ENCODE measurements around the gene CACHD1.

The CACHD1 gene

DNA sequence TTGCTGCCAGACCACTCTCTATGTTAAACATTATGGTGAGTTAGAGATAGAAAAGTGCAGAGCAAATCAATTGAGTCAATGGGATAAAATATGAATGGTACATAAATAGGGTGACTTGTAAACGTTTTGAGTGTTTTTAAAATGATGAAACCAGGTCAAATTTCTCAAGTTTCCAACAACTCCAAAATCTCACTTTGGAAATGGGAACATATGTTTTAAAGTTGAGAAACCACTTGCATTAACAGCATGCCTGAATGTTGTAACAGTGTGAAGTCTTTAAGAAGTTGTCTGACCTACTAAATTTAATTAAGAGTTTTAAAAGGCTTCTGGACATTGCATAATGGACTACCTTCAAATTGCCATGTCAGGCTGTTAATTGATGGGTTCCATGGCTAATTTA lies 241.3 kb downstream of the CACHD1 start:
- no peak for DNase-seq
- Histone ChIP-seq H3K4me1 (no peaks in the 10 kb centered on the region), H3K4me3 (no peak overlapping the region), H3K9me3 (no peaks in the 10 kb centered on the region), H3K27me3 (no peaks in the 10 kb centered on the region), H3K27ac (no peak overlapping the region), H3K36me3 (no peaks in the 10 kb centered on the region)
- intact Hi-C loops (cut with DNase I; ENCODE audit: low total_unique reads): no loop called here
- no peak for TF ChIP-seq CTCF (IDR thresholded peaks at IDR 0.05)

- H3K36me3 ChIP-seq: no peaks in the 10 kb centered on the region
- intact Hi-C loops (cut with DNase I; ENCODE audit: low total_unique reads): no loop called here
- H3K9me3 ChIP-seq: no peaks in the 10 kb centered on the region
- no peak overlapping the region for H3K4me3 ChIP-seq
- no peak for DNase-seq
- no peaks in the 10 kb centered on the region for H3K27me3 ChIP-seq
- no peak overlapping the region for H3K27ac ChIP-seq
- TF ChIP-seq CTCF (IDR thresholded peaks at IDR 0.05): no peak
- H3K4me1 ChIP-seq: no peaks in the 10 kb centered on the region
These were observed 242.1 kb downstream of the CACHD1 start for GRCh38 chr1:64712049-64712448.

DNA sequence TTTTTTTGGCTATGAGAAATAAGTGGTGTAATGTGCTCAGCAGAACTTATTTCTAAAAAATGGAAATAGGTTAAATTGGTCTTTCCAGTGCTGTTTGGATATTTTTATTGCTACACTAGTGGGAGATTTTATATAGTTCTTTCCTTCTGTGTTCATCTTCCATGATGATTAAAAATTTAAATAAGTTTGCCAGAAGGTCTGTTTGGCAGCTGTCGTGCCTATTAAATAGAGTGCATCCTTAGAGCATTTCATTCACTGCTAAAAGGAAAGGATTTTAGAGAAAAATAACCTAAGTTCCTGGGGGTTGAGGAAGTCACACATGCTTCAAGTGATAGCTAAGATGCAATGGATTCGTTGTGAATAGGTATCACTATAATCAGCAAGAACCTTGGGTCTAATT lies 245.3 kb downstream of the CACHD1 start:
- intact Hi-C loops (cut with DNase I; ENCODE audit: low total_unique reads): no loop called here
- Histone ChIP-seq H3K36me3 (no peaks in the 10 kb centered on the region), H3K27me3 (no peaks in the 10 kb centered on the region), H3K4me1 (no peaks in the 10 kb centered on the region), H3K4me3 (no peak overlapping the region), H3K9me3 (no peaks in the 10 kb centered on the region), H3K27ac (no peak overlapping the region)
- no peak for TF ChIP-seq CTCF (IDR thresholded peaks at IDR 0.05)
- no peak for DNase-seq

DNA sequence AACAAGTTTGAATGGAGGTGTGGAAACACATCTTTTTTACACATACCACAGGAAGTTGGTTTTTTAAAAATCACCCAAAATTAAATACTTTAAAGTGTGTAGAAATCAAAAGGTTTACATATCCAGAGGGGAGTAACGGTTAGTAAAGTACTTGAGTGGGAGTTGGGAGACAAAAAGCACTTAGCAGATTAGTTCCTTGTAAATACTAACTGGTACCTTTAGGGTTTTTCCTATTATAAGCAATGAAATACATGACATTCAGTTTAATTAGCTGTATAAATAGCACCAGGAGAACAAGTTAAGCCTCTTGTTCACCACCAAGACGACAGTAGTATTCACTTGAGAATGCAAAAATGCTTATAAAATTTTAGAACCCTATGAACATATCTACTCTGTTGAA lies 251.2 kb downstream of the CACHD1 start:
- Histone ChIP-seq H3K4me3 (no peak overlapping the region), H3K27ac (no peak overlapping the region), H3K9me3 (no peaks in the 10 kb centered on the region), H3K4me1 (no peaks in the 10 kb centered on the region), H3K27me3 (no peaks in the 10 kb centered on the region), H3K36me3 (no peaks in the 10 kb centered on the region)
- no peak for DNase-seq
- no peak for TF ChIP-seq CTCF (IDR thresholded peaks at IDR 0.05)
- intact Hi-C loops (cut with DNase I; ENCODE audit: low total_unique reads): no loop called here

DNA sequence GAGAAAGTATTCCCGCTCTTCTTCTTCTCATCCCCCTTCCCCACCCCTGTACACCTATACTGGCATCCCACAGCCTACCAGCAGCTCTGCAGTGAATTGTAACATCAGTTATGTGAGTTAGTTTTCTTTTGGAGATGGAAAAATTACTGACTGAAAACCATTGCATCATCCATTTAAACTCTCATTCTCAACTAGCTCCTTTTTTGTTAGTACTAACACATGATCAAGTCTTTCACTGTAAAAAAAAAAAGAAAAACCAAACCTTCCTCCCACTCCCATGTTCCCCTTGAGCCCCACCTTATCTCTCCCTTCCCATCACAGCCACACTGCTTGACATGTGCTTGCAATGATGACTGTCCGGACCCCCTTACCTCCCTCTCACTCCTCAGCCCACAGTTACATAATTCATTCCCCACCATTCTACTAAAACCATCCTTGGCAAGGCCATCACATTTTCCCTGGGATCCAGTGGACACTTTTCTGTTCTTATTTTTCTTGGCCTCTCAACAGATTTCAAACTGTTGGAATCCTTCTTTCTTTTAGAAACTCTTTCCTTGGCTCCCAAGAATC lies 251.7 kb downstream of the CACHD1 start:
- no peak overlapping the region for H3K4me3 ChIP-seq
- no peaks in the 10 kb centered on the region for H3K27me3 ChIP-seq
- H3K9me3 ChIP-seq: no peaks in the 10 kb centered on the region
- H3K4me1 ChIP-seq: no peaks in the 10 kb centered on the region
- DNase-seq: no peak
- no peaks in the 10 kb centered on the region for H3K36me3 ChIP-seq
- H3K27ac ChIP-seq: no peak overlapping the region
- TF ChIP-seq CTCF (IDR thresholded peaks at IDR 0.05): no peak
- intact Hi-C loops (cut with DNase I; ENCODE audit: low total_unique reads): no loop called here

DNA sequence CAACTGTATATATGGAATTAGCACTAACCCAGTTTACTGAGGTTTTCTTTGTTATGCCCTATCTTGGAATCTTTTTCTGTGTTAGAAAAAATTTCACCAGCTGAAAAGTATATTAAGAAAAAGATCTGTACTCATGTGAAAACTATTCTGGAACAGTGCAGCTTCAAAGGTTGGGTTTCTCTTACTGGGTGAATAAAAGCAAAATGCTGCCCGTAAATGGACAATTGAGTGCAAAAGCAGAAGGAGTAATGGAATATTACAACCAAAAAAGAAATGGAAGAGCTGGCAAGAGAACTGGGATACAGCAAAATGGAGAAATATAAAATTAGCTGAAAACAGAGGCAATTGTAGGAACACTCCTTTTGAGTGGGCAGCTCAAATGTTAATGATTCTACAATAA lies 257.9 kb downstream of the CACHD1 start:
- Histone ChIP-seq H3K27ac (peak overlapping the region in 1 of 2 donors; percentile 23), H3K36me3 (no peaks in the 10 kb centered on the region), H3K27me3 (no peaks in the 10 kb centered on the region), H3K4me3 (no peak overlapping the region), H3K9me3 (no peaks in the 10 kb centered on the region), H3K4me1 (peaks cover 0 to 13% (median 0%) of the 10 kb centered on the region in 4 donors)
- intact Hi-C loops (cut with DNase I; ENCODE audit: low total_unique reads): no loop called here
- TF ChIP-seq CTCF (IDR thresholded peaks at IDR 0.05): no peak
- no peak for DNase-seq
